Liver (tissue), 9 donors: Measurements from ENCODE around the gene MEGF10. TPM values are rescaled to one million over a fixed set of nuclear protein-coding genes. Genes with fewer than 3 reads are reported as not detected.

Source experiments
- DNase-seq: peaks from one replicate; pipeline ENCODE4 v3.0.0-alpha.2; 2017; ENCODE audit warnings: low spot score
- H3K27ac ChIP-seq, 2 donors: one replicate each; pipeline ENCODE4 v1.7.0; 2013; ENCODE audit warnings: inconsistent platforms in 2 of 2, low read length in 2 of 2, control low read depth in 1 of 2, low read depth in 1 of 2, mild to moderate bottlenecking in 1 of 2
- H3K27me3 ChIP-seq, 4 donors: one replicate each; pipeline versions ENCODE4 v1.6.1 to v1.7.0; 2013; ENCODE audit warnings: low read length in 3 of 4, inconsistent platforms in 1 of 4, mild to moderate bottlenecking in 1 of 4, moderate library complexity in 1 of 4; ENCODE audit not compliant: control insufficient read depth in 4 of 4, insufficient read depth in 4 of 4
- H3K36me3 ChIP-seq, 4 donors: one replicate each; pipeline versions ENCODE4 v1.6.1 to v1.7.0; 2013; ENCODE audit warnings: low read length in 3 of 4, mild to moderate bottlenecking in 3 of 4, low read depth in 1 of 4, moderate library complexity in 1 of 4; ENCODE audit not compliant: control insufficient read depth in 4 of 4, insufficient read depth in 3 of 4
- H3K4me1 ChIP-seq, 4 donors: one replicate each; pipeline versions ENCODE4 v1.6.1 to v1.7.0; 2013; ENCODE audit warnings: low read length in 3 of 4, mild to moderate bottlenecking in 3 of 4, moderate library complexity in 1 of 4; ENCODE audit not compliant: control insufficient read depth in 4 of 4, insufficient read depth in 4 of 4
- H3K4me3 ChIP-seq, 3 donors: one replicate each; pipeline versions ENCODE4 v1.6.1 to v1.7.0; 2013; ENCODE audit warnings: low read length in 3 of 3, control low read depth in 1 of 3, low read depth in 1 of 3, mild to moderate bottlenecking in 1 of 3
- H3K9ac ChIP-seq, 2 donors: one replicate each; pipeline ENCODE4 v1.7.0; 2013; ENCODE audit warnings: low read length in 2 of 2, mild to moderate bottlenecking in 2 of 2, moderate library complexity in 2 of 2, control low read depth in 1 of 2, low read depth in 1 of 2
- H3K9me3 ChIP-seq, 4 donors: one replicate each; pipeline versions ENCODE4 v1.6.1 to v1.7.0; 2013; ENCODE audit warnings: low read length in 3 of 4; ENCODE audit not compliant: control insufficient read depth in 4 of 4
- CTCF ChIP-seq: fragments of 150-350 bp; IDR thresholded peaks from 2 replicates; pipeline ENCODE4 v1.5.1; 2017; ENCODE audit warnings: improper control_type of control experiment, low read depth, low read length; ENCODE audit not compliant: missing input control
- EGR1 ChIP-seq, 2 donors: IDR thresholded peaks; 2 replicates each; pipeline ENCODE4 v1.6.1; 2016 to 2018; ENCODE audit warnings: antibody characterized with exemption in 2 of 2, low read depth in 2 of 2
- FOXA1 ChIP-seq: IDR thresholded peaks from 2 replicates; pipeline ENCODE4 v1.6.1; 2016; ENCODE audit warnings: antibody characterized with exemption
- FOXA2 ChIP-seq: IDR thresholded peaks from 2 replicates; pipeline ENCODE4 v1.6.1; 2016; ENCODE audit warnings: antibody characterized with exemption
- HNF4A ChIP-seq, 2 donors: conservative IDR thresholded peaks; 2 replicates each; pipeline ENCODE4 v1.6.1; 2016; ENCODE audit warnings: antibody characterized with exemption in 2 of 2, mild to moderate bottlenecking in 2 of 2
- HNF4G ChIP-seq: IDR thresholded peaks from 2 replicates; pipeline ENCODE4 v1.6.1; 2016; ENCODE audit warnings: antibody characterized with exemption
- JUND ChIP-seq, 2 donors: IDR thresholded peaks; 2 replicates each; pipeline ENCODE4 v1.6.1; 2016; ENCODE audit warnings: antibody characterized with exemption in 2 of 2
- NR2F2 ChIP-seq: IDR thresholded peaks from 2 replicates; pipeline ENCODE4 v1.6.1; 2016; ENCODE audit warnings: antibody characterized with exemption
- RAD21 ChIP-seq, 2 donors: IDR thresholded peaks; 2 replicates each; pipeline ENCODE4 v1.6.1; 2016; ENCODE audit warnings: antibody characterized with exemption in 2 of 2, mild to moderate bottlenecking in 2 of 2
- REST ChIP-seq: IDR thresholded peaks from 2 replicates; pipeline ENCODE4 v1.6.1; 2016; ENCODE audit warnings: antibody characterized with exemption, mild to moderate bottlenecking
- RXRA ChIP-seq, 2 donors: IDR thresholded peaks; 2 replicates each; pipeline ENCODE4 v1.6.1; 2017 to 2018; ENCODE audit warnings: antibody characterized with exemption in 2 of 2, mild to moderate bottlenecking in 1 of 2
- SP1 ChIP-seq: IDR thresholded peaks from 2 replicates; pipeline ENCODE4 v1.6.1; 2018; ENCODE audit warnings: antibody characterized with exemption, mild to moderate bottlenecking
- TAF1 ChIP-seq: conservative IDR thresholded peaks from 2 replicates; pipeline ENCODE4 v1.6.1; 2016; ENCODE audit warnings: antibody characterized with exemption, mild to moderate bottlenecking
- ZBTB33 ChIP-seq: IDR thresholded peaks from 2 replicates; pipeline ENCODE4 v1.6.1; 2016; ENCODE audit warnings: antibody characterized with exemption
- WGBS: extraction: QIAGEN DNeasy Blood & Tissue Kit; methylation state at CpG from one replicate; pipeline ENCODE4 v1.1.7; 2013; 5-methylcytosine and 5-hydroxymethylcytosine counted together
- polyA plus RNA-seq, 2 donors: library from polyadenylated mRNA; stranded (reverse) in 1 of 2; unstranded in 1 of 2; fragments of 200-250 nt in 1 of 2; fragments of >200 nt in 1 of 2; fragmentation: Nextera tagmentation in 1 of 2; extraction: Ambion mirVana in 1 of 2; gene quantifications; one replicate each; pipeline versions ENCODE4 v1.2.1 to v1.2.3, GENCODE V29; 2013 to 2015
- total RNA-seq, 2 donors: library from RNA; depleted of rRNA; stranded (reverse); fragments of >200 nt; gene quantifications; one replicate each; pipeline ENCODE4 v1.2.3, GENCODE V29; 2014
- donor health status: healthy.
- donor health status: healthy.
- donor health status: healthy.
- donor health status: healthy.
- donor health status: healthy.

Gene MEGF10
- total and polyA plus RNA-seq, 4 donors = 0.05 to 1.0 (median 0.33) TPM; not detected in 1

GRCh38 chr5:127486471-127486870 lies 195.9 kb downstream of the MEGF10 start:
- Histone ChIP-seq H3K27me3 (peaks cover 0 to 8% (median 0%) of the 10 kb centered on the region in 4 donors), H3K9me3 (no peaks in the 10 kb centered on the region), H3K27ac (no peak overlapping the region), H3K36me3 (no peaks in the 10 kb centered on the region), H3K4me3 (no peak overlapping the region), H3K4me1 (no peaks in the 10 kb centered on the region), H3K9ac (no peak overlapping the region)
- no peak for DNase-seq
- 89% methylated on average over 4 of the region's 4 CpGs for WGBS
- TF ChIP-seq CTCF (no peak), FOXA1 (no peak), TAF1 (no peak), HNF4G (no peak)

- TF ChIP-seq RAD21 (IDR thresholded peaks at IDR 0.05) (peak; percentile 78 to 79), CTCF (peak; percentile 56), RXRA (IDR thresholded peaks at IDR 0.05) (no peak)
- H3K27me3 ChIP-seq = peaks cover 0 to 7% (median 0%) of the 10 kb centered on the region in 4 donors
- H3K4me3 ChIP-seq = no peak overlapping the region
- no peak overlapping the region for H3K9ac ChIP-seq
- H3K36me3 ChIP-seq = no peaks in the 10 kb centered on the region
- no peak overlapping the region for H3K27ac ChIP-seq
- WGBS = 65% methylated on average over 3 of the region's 3 CpGs
- no peak for DNase-seq
- no peaks in the 10 kb centered on the region for H3K9me3 ChIP-seq
- H3K4me1 ChIP-seq = no peaks in the 10 kb centered on the region
Observed at GRCh38 chr5:127492854-127493738, 202.5 kb downstream of the MEGF10 start.

GRCh38 chr5:127498548-127498947 lies 208.0 kb downstream of the MEGF10 start:
- H3K9me3 ChIP-seq = no peaks in the 10 kb centered on the region
- no peak overlapping the region for H3K9ac ChIP-seq
- no peak overlapping the region for H3K27ac ChIP-seq
- DNase-seq = no peak
- H3K36me3 ChIP-seq = no peaks in the 10 kb centered on the region
- H3K4me1 ChIP-seq = no peaks in the 10 kb centered on the region
- H3K4me3 ChIP-seq = no peak overlapping the region
- no peaks in the 10 kb centered on the region for H3K27me3 ChIP-seq
- WGBS = 67% methylated on average over 1 of the region's 1 CpG
- no peak for TF ChIP-seq EGR1 (IDR thresholded peaks at IDR 0.05; ENCODE audit: low read depth in 2 of 2)
- TF ChIP-seq SP1 = no peak
- no peak for TF ChIP-seq JUND (IDR thresholded peaks at IDR 0.05)
- no peak for TF ChIP-seq HNF4G
- TF ChIP-seq HNF4A (conservative IDR thresholded peaks at IDR 0.05) = no peak
- TF ChIP-seq FOXA2 = no peak
- TF ChIP-seq CTCF = no peak
- no peak for TF ChIP-seq FOXA1
- TF ChIP-seq REST = no peak
- TF ChIP-seq ZBTB33 = no peak
- no peak for TF ChIP-seq NR2F2
- no peak for TF ChIP-seq RAD21 (IDR thresholded peaks at IDR 0.05)
